Subcutaneous adipose tissue (tissue), 4 donors: ENCODE results near the gene TRANK1. TPM values are rescaled to one million over a fixed set of nuclear protein-coding genes. Genes with fewer than 3 reads are reported as not detected.

Experiments used
- CTCF ChIP-seq: fragments of 450-650 bp; IDR thresholded peaks from one replicate; pipeline ENCODE4 v1.5.1; 2016; ENCODE audit warnings: low read depth, mild to moderate bottlenecking, control low read depth, antibody characterized with exemption, moderate library complexity
- total RNA-seq, 4 donors: library from RNA; depleted of rRNA; stranded (reverse); fragments of >200 nt; gene quantifications; one replicate each; pipeline ENCODE4 v1.1.0, GENCODE V29; 2016

The TRANK1 gene
- total RNA-seq, 4 donors from 2014 or later, result 9.1 to 25.0 (median 17.7) TPM

GRCh38 chr3:36965440-36965839, 20.6 kb upstream of the TRANK1 start:
- TF ChIP-seq CTCF, result no peak

- TF ChIP-seq CTCF, result no peak
These were observed 20.0 kb upstream of the TRANK1 start for GRCh38 chr3:36964817-36965216.

- no peak for TF ChIP-seq CTCF
These were observed 19.5 kb upstream of the TRANK1 start for GRCh38 chr3:36964331-36964730.

GRCh38 chr3:36960502-36960901, 15.6 kb upstream of the TRANK1 start:
- TF ChIP-seq CTCF, result no peak

- no peak for TF ChIP-seq CTCF
These were observed 15.0 kb upstream of the TRANK1 start for GRCh38 chr3:36959821-36960220.

DNA sequence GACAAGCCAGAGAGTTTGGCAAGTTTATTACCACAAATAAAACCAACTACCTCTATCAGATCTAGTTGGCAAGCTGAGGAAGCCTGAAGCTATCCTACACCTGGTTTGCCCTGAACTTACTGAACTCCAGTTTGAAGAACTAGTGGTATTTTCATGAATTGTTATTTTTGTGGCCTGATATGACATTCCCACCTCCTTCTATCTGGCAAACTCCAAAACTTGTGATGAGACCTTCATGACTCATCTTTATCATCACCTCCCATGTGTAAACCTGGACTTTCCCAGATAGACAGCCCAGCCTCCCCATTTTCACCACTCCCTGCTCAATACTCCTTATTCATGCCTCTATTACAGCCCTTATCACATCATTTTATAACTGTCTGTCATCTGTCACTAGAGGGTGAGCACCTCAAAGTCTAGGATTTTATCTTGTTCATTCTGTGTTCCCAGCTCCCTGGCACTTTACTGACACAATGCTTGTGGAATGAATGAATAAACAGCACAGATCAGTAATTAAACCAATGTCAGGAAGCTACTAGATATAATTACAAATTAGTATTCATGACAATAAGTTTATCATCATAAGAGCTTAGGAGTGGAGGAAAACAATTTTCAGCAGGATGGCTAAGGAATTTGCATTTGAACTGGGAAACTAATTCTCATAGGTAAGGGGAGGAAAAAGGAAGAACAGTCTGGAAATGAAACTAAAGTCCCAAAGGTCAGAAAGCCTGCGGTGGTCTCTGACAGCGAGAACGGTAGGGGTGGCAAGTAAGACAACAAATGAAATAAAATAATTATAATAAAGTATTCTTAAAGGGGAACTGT, 13.2 kb upstream of the TRANK1 start:
- no peak for TF ChIP-seq CTCF

DNA sequence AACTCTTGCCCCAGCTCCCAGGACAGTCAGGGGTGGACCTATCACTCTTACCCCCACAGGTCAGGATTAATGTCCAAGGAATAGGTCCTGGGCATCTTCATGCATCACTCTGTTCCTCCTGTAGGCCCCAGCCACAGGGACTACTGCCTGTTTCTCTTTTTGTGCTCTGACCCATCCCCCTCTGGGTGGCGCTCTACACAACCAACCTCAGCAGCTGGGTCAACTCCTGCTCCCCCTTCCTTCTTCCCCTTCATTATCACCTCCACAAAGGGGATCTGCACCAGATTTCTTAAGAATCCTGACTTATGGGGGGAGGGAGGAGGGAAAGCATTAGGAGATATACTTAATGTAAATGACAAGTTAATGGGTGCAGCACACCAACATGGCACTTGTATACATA, 12.2 kb upstream of the TRANK1 start:
- TF ChIP-seq CTCF, result no peak
